Psoas muscle (tissue), 8 donors: ENCODE data around the gene RNF112. TPM values are rescaled to one million over a fixed set of nuclear protein-coding genes. Genes with fewer than 3 reads are reported as not detected.

Experiments used
- ATAC-seq, 4 donors: fragments of 200-7000 bp; cut with Tn5 transposase; one replicate each; pipeline ENCODE4 v1.9.1; 2020; ENCODE audit warnings: moderate library complexity in 3 of 4, mild to moderate bottlenecking in 2 of 4
- DNase-seq, 2 donors: peaks; one replicate each; pipeline ENCODE4 v3.0.0-alpha.2; 2020
- H3K27ac ChIP-seq: fragments of 200-600 bp; one replicate; pipeline ENCODE4 v1.8.0; 2022
- H3K27me3 ChIP-seq, 3 donors: fragments of 200-600 bp in 1 of 3; one replicate each; pipeline versions ENCODE4 v1.6.1 to v1.8.0; 2013 to 2022; ENCODE audit warnings: low read length in 2 of 3, mild to moderate bottlenecking in 2 of 3, moderate library complexity in 1 of 3; ENCODE audit not compliant: insufficient read depth in 3 of 3
- H3K36me3 ChIP-seq, 2 donors: fragments of 200-600 bp in 1 of 2; one replicate each; pipeline versions ENCODE4 v1.6.1 to v1.8.0; 2013 to 2022; ENCODE audit warnings: low read depth in 1 of 2, mild to moderate bottlenecking in 1 of 2, moderate library complexity in 1 of 2; ENCODE audit not compliant: insufficient read depth in 1 of 2
- H3K4me1 ChIP-seq: fragments of 200-600 bp; one replicate; pipeline ENCODE4 v1.8.0; 2022
- H3K4me3 ChIP-seq: fragments of 200-600 bp; one replicate; pipeline ENCODE4 v1.8.0; 2022; ENCODE audit warnings: mild to moderate bottlenecking
- H3K9me3 ChIP-seq: fragments of 200-600 bp; one replicate; pipeline ENCODE4 v1.8.0; 2022
- CTCF ChIP-seq: fragments of 200-600 bp; IDR thresholded peaks from one replicate; pipeline ENCODE4 v1.8.0; 2022; ENCODE audit warnings: antibody characterized with exemption
- WGBS, 3 donors: extraction: QIAGEN DNeasy Blood & Tissue Kit; methylation state at CpG; one replicate each; pipeline versions ENCODE4 v1.1.6 to v1.1.7; 2013; 5-methylcytosine and 5-hydroxymethylcytosine counted together
- intact Hi-C, 2 donors: fragments of 100-400 bp; cut with DNase I; formaldehyde crosslinking; loops; one replicate each; pipeline versions ENCODE4 v1.11.0 to v1.14.2; 2022
- polyA plus RNA-seq, 3 donors: library from polyadenylated mRNA; stranded (reverse); fragments of 200-250 nt; gene quantifications; one replicate each; pipeline ENCODE4 v1.2.3, GENCODE V29; 2013
- total RNA-seq, 4 donors: library from RNA; stranded (reverse); fragmentation: NEBNext Ultra II Directional in 2 of 4; extraction: Animal tissue kit (Norgen Biotek cat#: 25700) in 2 of 4; gene quantifications; one replicate each; pipeline versions ENCODE4 v1.2.1 to v1.2.4, GENCODE V29; 2021 to 2023
- donor health status: healthy with polysubstance abuse.
- donor health status: DM: no; HTN: no; CAD: no; lungs with moderate emphysema.
- donor health status: Bipolar disorder and iron deficiency.
- donor health status: healthy.
- donor health status: DM: yes; HTN: yes; CAD: no.
- donor health status: DM: no; HTN: no; CAD: no.
- donor health status: DM: no; HTN: no; CAD: no.
- donor health status: DM: yes; HTN: yes; CAD: no.

RNF112 gene
- total and polyA plus RNA-seq, 7 donors, result 0.25 to 1.5 (median 1.1) TPM

DNA sequence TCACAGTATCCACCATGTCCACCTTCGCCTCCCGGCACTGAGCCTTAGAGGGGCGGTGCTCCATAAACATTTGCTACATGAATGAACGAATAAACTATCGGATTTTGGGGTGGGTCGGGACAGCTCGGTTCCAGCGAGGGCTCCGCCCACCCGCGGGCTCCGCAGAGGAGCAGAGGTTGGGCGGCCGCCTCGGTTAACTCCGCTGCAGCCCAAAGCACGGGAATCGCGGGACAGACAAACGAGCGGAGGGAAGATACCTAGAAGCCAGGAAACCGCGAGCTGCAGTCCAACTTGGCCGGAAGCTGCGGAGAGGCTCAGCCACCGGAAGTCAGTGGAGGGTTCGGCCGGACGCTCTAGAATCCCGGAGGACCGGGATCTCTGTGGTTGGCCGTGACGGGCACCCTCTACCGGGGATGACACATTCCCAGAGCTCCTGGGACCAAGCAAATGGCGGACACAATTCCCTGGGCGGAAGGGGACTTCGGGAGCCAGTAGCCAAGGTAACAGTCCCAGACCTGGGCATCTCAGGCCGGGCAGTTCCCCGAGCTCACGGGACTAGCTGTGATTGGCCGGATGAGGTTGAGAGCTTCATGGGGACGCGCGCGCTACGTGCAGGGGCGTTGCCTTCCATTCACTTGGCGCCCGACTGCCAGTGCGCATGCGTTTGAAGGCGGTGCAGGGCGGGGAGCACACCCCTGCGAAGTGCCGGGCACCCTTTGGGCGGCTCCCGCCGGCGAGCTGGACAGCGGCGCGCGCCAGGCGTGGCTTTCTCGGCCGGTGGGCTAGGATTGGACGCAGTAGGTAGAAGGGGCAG, 33.2 kb upstream of the RNF112 start:
- ATAC-seq (peak; percentile 93 to 98 (median 95)), DNase-seq (peak; percentile 99 to 100)
- Histone ChIP-seq H3K9me3 (no peaks in the 10 kb centered on the region), H3K27ac (peak overlapping the region; percentile 94), H3K4me3 (peak overlapping the region; percentile 74), H3K4me1 (peaks cover 16% of the 10 kb centered on the region), H3K27me3 (no peaks in the 10 kb centered on the region), H3K36me3 (peaks cover 0 to 33% of the 10 kb centered on the region in 2 donors)
- TF ChIP-seq CTCF, result no peak
- intact Hi-C loops, result no loop called here
- 0 to 1% (median 0%) methylated on average over 67 of the region's 67 CpGs for WGBS, 3 donors

DNA sequence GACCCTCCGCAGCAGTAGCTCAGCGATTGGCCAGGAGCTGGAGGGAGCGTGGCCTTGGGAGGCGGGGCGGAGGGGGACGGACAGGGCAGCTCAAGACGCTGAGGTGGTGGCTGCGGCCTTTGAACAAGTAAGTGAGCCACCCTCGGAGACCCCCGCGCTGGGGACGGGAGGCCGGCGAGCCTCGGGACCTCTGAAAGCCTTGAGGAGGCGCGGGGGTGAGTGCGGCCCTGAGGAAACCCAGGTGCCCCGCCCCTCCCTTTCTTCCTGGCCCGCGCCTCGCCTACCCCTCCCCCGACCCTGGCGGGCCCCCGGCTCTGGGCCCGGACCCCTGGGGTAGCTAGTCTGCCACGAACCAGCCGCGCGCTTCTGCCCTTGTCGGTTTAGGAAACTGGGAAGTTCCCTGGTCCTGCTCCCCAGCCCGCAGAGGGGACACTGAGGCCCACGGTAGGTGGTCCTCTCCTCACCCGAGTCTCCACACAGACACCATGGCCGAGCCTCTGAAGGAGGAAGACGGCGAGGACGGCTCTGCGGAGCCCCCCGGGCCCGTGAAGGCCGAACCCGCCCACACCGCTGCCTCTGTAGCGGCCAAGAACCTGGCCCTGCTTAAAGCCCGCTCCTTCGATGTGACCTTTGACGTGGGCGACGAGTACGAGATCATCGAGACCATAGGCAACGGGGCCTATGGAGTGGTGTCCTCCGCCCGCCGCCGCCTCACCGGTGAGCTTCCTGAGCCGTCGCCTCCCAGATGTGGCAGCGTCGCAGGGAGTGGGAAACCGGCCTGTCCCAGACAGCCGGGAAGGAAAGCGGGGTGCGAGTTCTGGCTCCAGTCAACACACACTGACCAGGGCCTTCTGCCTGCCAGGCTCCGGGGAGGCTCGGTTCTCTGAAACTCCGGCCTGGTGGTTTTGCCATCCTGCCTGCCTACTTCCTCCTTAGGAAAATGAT, 32.3 kb upstream of the RNF112 start, which contains the start of gene MAPK7:
MAPK7 (plus strand) TSS at position 83 of the 945 bp plus-strand sequence; CDS start at position 486, 403 bp downstream.
- H3K9me3 ChIP-seq, result no peaks in the 10 kb centered on the region
- ATAC-seq (peak; percentile 1 to 11 (median 5)), DNase-seq (peak in 1 of 2 donors; percentile 55)
- TF ChIP-seq CTCF, result no peak
- peak within 1 kb of the TSS; percentile 74 for H3K4me3 ChIP-seq
- H3K4me1 ChIP-seq, result peaks cover 16% of the 10 kb centered on the region
- intact Hi-C loops, result no loop called here
- WGBS, 3 donors, result 4 to 7% (median 5%) methylated on average over 43 to 69 of the region's 69 CpGs
- H3K36me3 ChIP-seq, result peaks cover 0 to 42% of the 10 kb centered on the region in 2 donors
- H3K27ac ChIP-seq, result peak within 1 kb of the TSS; percentile 94
- H3K27me3 ChIP-seq, result no peaks in the 10 kb centered on the region

GRCh38 chr17:19379361-19380065, 31.5 kb upstream of the RNF112 start:
- DNase-seq (peak in 1 of 2 donors; percentile 16), ATAC-seq (no peak)
- H3K9me3 ChIP-seq, result no peaks in the 10 kb centered on the region
- WGBS, 3 donors, result 72 to 80% (median 76%) methylated on average over 13 of the region's 13 CpGs
- no peak for TF ChIP-seq CTCF
- H3K27ac ChIP-seq, result no peak overlapping the region
- H3K27me3 ChIP-seq, result no peaks in the 10 kb centered on the region
- peaks cover 0 to 48% of the 10 kb centered on the region in 2 donors for H3K36me3 ChIP-seq
- H3K4me1 ChIP-seq, result peaks cover 16% of the 10 kb centered on the region
- intact Hi-C loops, result no loop called here
- H3K4me3 ChIP-seq, result peak overlapping the region; percentile 74

GRCh38 chr17:19380481-19381301, 30.3 kb upstream of the RNF112 start:
- ATAC-seq, result no peak
- TF ChIP-seq CTCF, result no peak
- DNase-seq, result peak in 1 of 2 donors; percentile 21
- H3K4me1 ChIP-seq, result peaks cover 19% of the 10 kb centered on the region
- H3K36me3 ChIP-seq, result peaks cover 0 to 60% of the 10 kb centered on the region in 2 donors
- intact Hi-C loops, result no loop called here
- H3K9me3 ChIP-seq, result no peaks in the 10 kb centered on the region
- no peak overlapping the region for H3K27ac ChIP-seq
- H3K4me3 ChIP-seq, result no peak overlapping the region
- no peaks in the 10 kb centered on the region for H3K27me3 ChIP-seq
- 88 to 93% (median 88%) methylated on average over 29 of the region's 29 CpGs for WGBS, 3 donors
